ENCODE measurements around the gene IDUA.

The IDUA gene

GRCh38 chr4:1030559-1030958 is 43.7 kb downstream of the IDUA start:
- no peak for DNase-seq (ENCODE audit: low read depth in 2 of 2)

- DNase-seq (ENCODE audit: low read depth in 2 of 2): no peak
Measured at GRCh38 chr4:1031346-1031745, 44.5 kb downstream of the IDUA start.

GRCh38 chr4:1031956-1032795 is 45.3 kb downstream of the IDUA start:
- DNase-seq (ENCODE audit: low read depth in 2 of 2): no peak

- no peak for DNase-seq (ENCODE audit: low read depth in 2 of 2)
Measured at GRCh38 chr4:1032861-1033260, 46.0 kb downstream of the IDUA start.

- no peak for DNase-seq (ENCODE audit: low read depth in 2 of 2)
Measured at GRCh38 chr4:1033840-1034551, 47.2 kb downstream of the IDUA start.

- no peak for DNase-seq (ENCODE audit: low read depth in 2 of 2)
Measured at GRCh38 chr4:1035510-1035909, 48.7 kb downstream of the IDUA start.

GRCh38 chr4:1036095-1036494 is 49.3 kb downstream of the IDUA start:
- no peak for DNase-seq (ENCODE audit: low read depth in 2 of 2)

- no peak for DNase-seq (ENCODE audit: low read depth in 2 of 2)
Measured at GRCh38 chr4:1036976-1037810, 50.3 kb downstream of the IDUA start.

GRCh38 chr4:1038948-1039492 is 52.2 kb downstream of the IDUA start:
- DNase-seq (ENCODE audit: low read depth in 2 of 2): no peak

GRCh38 chr4:1039493-1040343 is 52.9 kb downstream of the IDUA start:
- no peak for DNase-seq (ENCODE audit: low read depth in 2 of 2)

GRCh38 chr4:1040344-1041146 is 53.7 kb downstream of the IDUA start:
- no peak for DNase-seq (ENCODE audit: low read depth in 2 of 2)

- DNase-seq (ENCODE audit: low read depth in 2 of 2): peak in 1 of 2 experiments; percentile 25
Measured at GRCh38 chr4:1041147-1041935, 54.5 kb downstream of the IDUA start.

GRCh38 chr4:1041936-1042330 is 55.1 kb downstream of the IDUA start:
- DNase-seq (ENCODE audit: low read depth in 2 of 2): no peak

GRCh38 chr4:1042352-1043055 is 55.7 kb downstream of the IDUA start:
- no peak for DNase-seq (ENCODE audit: low read depth in 2 of 2)

- DNase-seq (ENCODE audit: low read depth in 2 of 2): no peak
Measured at GRCh38 chr4:1043162-1043561, 56.3 kb downstream of the IDUA start.

- peak; percentile 94 for DNase-seq (ENCODE audit: low read depth in 2 of 2)
Measured at GRCh38 chr4:1043651-1044468, 57.0 kb downstream of the IDUA start.

- DNase-seq (ENCODE audit: low read depth in 2 of 2): no peak
Measured at GRCh38 chr4:1044469-1045192, 57.8 kb downstream of the IDUA start.

Data from fibroblast of skin of left biceps (primary cell).